ENCODE measurements around the gene OSBPL3. TPM values are rescaled to one million over a fixed set of nuclear protein-coding genes. Genes with fewer than 3 reads are reported as not detected.
A peak's percentile ranks its signal among the peaks of the same experiment; 100 is the strongest.

Gene OSBPL3
- total RNA-seq, 1 donor from 2014 or later = 43.8 TPM

- no peak for DNase-seq (ENCODE audit: low read depth)
Measured at GRCh38 chr7:24979470-24979862, 512 bp downstream of the OSBPL3 start.

DNA sequence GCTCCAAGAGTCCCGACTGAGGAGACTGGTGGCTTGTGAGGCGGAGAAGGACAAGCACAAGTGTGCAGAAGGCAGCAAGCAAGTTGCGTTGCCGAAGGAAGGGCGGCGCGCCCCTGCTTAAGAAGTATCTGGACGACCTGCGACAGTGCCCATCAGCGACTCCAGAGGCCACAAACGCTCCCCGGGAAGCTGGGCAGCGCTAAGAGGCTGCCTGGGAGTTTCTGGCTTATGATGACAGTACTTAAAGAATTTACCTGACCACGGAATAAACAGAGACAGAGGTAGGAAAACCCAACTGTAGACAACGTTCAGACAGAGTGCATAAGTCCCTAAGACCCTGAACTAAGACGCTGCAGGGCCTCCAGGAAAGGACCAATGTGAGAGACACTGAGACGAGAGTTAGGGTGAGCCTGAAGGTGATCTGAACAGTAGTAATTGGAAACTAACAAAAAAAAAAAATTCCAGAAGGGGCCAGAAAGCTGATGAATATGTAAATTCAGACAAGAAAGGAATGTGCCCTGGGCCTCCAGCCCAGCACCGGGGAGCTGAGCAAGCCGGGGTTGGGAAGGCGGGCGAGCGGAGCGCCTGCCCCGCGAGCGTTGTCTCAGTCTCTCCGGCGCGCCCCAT is 1.0 kb downstream of the OSBPL3 start:
- DNase-seq (ENCODE audit: low read depth) = peak; percentile 59

GRCh38 chr7:24975644-24976260 is 4.2 kb downstream of the OSBPL3 start:
- DNase-seq (ENCODE audit: low read depth) = no peak

DNA sequence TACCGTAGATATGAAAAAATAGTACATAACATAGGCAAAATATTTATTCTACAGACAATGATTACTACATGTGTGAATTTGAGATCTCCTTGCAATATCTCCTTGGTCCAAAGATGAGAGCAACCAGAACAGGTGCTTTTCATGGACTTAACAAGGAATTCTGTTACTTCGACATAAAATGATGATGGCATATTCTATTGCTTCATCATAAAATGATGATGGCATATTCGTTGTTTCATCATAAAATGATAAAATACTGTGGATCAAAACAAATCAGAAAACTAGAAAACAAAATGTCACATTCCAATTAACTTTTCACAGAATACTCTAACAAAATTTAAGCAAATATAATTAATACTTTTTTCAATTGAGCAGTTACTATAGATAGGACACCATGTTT is 4.8 kb downstream of the OSBPL3 start:
- no peak for DNase-seq (ENCODE audit: low read depth)

GRCh38 chr7:24974026-24974832 is 5.7 kb downstream of the OSBPL3 start:
- no peak for DNase-seq (ENCODE audit: low read depth)

DNA sequence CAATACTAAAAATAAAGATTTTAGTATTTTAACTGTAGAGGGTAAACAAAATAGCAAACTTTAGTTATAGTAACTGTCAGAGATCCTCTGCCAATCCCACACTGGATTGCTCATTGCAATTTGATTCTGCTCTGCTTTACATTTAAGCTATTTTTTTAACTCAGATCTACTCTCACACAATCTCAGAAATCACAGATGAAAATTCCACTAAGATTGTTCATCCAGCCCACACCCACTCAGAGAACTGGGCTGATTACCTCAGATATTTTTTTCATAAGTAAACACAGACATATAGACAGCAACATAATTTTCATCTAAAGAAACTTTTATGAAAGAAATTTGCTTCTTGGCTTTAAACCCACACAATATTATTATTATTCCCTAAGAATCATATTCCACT is 7.0 kb downstream of the OSBPL3 start:
- no peak for DNase-seq (ENCODE audit: low read depth)

DNA sequence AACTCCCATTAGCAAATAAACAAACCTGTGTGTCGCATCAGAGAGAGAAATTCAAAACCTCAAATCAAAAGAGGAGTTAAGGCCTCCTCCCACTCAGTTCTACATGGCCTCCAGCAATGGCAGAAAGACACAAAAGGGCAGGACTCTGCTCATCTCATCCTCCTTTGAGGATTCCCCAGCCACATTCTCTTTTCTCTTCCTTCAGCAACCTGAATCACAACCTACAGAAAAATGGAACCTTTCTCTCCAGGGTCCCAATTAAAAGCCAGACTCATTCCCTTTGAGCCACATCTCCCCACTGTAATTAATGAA is 7.9 kb downstream of the OSBPL3 start:
- DNase-seq (ENCODE audit: low read depth) = no peak

DNA sequence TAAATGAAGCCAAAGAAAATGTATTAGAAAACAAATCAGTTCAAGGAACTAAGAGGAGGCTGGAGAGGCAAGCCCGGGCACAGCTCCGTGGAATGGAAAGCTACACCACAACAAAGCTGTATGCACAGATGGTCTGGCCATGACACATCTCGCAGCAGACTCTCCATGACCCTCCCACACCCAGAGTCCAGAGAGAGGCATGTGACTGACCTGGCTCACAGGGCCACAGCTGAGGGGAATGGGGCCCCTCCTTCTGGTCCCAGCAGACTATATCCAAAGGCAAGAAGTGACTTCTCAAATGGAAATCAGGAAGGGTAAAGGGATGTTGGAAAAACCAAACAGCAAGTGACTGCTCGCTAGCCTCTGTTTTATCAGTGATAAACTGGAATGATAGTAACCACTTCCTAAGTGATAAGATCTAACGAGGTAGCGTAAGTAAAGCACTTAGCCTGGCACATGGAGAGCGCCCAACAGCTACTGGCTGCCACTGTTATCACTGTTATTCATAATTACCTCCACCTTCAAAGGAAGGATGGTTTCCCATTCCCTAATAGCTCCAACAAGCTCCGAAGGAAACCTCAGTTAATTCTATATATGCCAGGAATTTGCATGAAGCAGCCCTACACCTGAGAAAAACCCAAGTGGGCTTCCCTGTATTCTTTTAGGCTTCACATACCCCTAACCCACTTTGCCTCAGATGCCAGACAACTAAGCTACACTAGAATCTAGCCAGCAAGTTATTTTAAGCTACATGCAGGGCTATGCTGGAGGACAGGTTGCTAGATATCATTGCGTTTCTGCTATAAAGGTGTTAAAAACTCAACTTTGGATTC is 8.4 kb downstream of the OSBPL3 start:
- peak; percentile 85 for DNase-seq (ENCODE audit: low read depth)

- DNase-seq (ENCODE audit: low read depth) = no peak
Measured at GRCh38 chr7:24970676-24971075, 9.3 kb downstream of the OSBPL3 start.

DNA sequence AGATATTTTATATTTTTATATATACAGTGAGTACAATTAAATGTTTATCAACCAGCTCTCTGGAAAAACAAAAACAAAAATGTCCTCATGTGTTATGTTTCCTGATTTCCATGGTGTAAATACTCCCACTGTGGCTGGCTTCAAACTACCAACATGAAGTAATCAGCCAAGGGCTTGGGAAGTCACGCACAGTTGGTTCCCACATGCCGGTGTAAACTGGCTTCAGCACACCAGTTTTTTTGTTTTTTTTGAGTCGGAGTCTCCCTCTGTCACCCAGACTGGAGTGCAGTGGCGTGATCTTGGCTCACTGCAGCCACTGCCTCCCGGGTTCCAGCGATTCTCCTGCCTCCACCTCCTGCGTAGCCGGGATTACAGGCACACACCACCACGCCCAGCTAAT is 11.8 kb downstream of the OSBPL3 start:
- DNase-seq (ENCODE audit: low read depth) = peak; percentile 96

DNA sequence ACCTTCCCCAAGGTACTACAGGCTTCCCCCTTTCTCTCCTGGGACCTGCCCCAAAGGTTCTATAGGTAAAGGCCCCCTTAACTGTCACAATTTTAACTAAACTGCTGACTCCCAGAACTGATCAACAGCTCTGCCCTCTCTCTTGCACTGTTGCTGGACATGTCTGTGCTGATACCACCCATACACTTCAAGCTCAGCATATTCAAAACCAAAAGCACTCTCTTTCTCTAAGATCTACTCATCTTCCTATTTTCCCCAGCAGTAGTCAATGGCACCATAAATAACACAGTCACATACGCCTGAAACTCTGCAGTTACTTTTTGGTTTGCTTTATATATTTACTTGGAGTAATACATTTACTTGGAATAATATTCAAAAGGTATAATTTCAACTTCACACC is 12.3 kb downstream of the OSBPL3 start:
- DNase-seq (ENCODE audit: low read depth) = no peak

DNA sequence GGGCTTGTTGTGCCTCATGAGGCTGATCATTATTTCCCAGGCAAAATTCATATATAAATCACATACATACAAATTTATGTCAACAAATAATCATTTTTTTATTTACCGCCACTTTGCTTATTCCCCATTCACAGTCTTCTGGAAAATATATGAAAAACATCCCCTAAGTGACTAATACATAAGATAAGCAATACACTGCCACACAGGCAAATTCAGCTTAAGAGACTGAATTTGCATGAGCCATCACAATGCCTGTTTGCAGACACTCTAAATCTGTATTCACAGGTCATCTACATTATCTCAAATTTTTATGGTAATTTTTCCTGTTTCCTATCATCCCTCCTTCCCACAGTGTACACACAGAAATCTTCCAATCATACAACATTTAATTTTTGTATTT is 13.2 kb downstream of the OSBPL3 start:
- DNase-seq (ENCODE audit: low read depth) = no peak

DNA sequence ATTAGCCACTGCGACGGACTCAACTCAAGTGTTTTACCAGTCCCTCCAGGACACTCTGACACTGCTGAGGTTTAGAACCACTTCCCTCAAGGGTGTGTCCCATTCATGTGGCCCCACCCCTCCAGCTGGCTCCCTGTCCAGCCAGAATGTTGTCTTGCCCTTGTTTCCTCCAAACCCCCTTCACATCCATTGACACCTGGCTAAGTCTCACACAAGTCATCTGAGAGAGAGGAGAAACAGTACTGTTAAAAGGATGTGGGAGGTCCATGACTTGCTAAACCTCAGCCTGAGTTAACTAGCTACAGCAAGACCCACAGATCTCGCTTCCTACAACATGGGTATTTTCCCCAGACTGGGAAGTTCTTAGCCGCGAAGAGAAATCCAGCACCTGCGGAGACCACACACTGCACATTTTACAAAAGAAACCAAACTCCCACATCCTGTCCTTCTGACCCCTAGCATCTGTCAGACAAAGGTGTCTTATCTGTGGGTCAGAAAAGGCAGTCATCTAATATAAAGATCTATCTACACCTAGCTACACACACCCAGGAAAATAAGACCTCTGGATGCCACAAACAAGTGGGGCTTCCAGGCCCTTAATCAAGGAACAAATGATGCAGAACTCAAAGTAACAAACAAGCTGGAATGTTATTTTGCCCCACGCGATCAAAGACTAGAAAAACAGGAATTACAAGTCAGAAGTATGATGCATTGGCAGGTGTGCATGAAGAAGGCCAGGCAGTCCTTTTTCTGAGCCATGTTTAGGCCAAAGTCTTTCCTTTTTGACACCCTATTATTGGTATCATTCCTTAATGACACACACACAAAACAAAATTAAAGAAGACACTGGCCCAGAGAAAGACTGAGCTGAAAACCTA is 13.9 kb downstream of the OSBPL3 start:
- peak; percentile 86 for DNase-seq (ENCODE audit: low read depth)

DNA sequence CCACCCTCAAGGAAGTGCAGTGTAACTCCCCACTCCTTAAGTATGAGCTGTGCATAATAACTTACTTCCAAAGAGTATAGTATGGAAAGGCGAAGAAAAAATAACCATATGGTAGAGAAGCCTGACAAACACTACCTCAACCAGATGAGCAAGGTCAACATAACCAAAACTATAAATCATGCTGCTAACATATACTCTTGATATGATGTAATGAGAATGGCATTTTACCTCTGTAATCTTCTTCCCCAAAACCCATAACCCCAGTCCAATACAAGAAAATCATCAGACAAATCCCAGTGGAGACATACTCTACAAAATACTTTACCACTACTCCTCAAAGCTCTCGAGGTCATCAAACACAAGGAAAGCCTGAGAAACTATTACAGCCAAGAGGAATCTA is 15.8 kb downstream of the OSBPL3 start:
- DNase-seq (ENCODE audit: low read depth) = no peak

- DNase-seq (ENCODE audit: low read depth) = peak; percentile 91
Measured at GRCh38 chr7:24963218-24963617, 16.8 kb downstream of the OSBPL3 start.

GRCh38 chr7:24962418-24962962 is 17.5 kb downstream of the OSBPL3 start:
- no peak for DNase-seq (ENCODE audit: low read depth)

GRCh38 chr7:24959735-24960485 is 20.1 kb downstream of the OSBPL3 start:
- peak; percentile 60 for DNase-seq (ENCODE audit: low read depth)

- DNase-seq (ENCODE audit: low read depth) = no peak
Measured at GRCh38 chr7:24958399-24958798, 21.6 kb downstream of the OSBPL3 start.

DNA sequence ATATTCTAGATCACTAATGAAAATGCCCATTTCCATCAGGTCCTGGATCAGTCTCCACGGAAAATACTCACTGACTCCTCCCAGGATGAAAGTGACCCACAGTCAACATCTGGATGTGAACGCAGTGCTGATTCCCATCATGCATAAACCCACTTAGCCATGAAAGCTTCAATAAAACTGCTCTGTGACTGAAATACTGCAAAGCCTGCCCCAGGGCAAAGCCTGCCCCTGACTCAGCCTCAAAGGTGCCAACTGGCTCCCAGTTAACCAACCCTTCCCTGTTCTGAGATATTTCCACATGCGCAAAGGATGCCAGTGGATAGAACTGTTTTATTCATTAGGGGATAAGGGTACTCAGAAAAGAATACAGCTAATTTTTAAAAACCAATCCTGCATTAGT is 24.0 kb downstream of the OSBPL3 start:
- DNase-seq (ENCODE audit: low read depth) = peak; percentile 89

DNA sequence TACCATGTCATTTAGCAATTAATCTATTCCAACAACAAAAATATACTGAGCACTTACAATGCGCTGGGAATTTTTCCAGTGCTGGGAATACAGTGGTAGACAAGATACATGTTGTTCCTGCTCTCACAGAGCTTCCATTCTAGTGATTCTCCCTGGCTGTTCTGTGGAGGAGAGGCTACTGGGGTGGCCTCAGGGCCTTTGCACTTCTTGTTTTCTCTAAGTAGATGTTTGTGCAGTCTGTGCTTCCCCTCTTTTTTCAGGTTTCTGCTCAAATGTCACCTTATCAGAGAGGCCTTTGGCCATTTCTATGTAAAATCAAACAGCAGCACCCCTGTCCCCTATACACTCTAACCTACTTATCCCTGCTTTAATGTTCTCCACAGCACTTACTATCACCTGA is 24.7 kb downstream of the OSBPL3 start:
- no peak for DNase-seq (ENCODE audit: low read depth)

Data from renal cortical epithelial cell (primary cell).